GM19467 (cell line): Measurements from ENCODE around the gene MBP.

Source experiments
- ATAC-seq: cut with Tn5 transposase; IDR thresholded peaks from one replicate; pipeline ENCODE4 v1.9.1; 2021; ENCODE audit warnings: mild to moderate bottlenecking, moderate library complexity; ENCODE audit not compliant: unreplicated experiment

Gene MBP

GRCh38 chr18:77135339-77136075 is 2.9 kb upstream of the MBP start:
- no peak for ATAC-seq

DNA sequence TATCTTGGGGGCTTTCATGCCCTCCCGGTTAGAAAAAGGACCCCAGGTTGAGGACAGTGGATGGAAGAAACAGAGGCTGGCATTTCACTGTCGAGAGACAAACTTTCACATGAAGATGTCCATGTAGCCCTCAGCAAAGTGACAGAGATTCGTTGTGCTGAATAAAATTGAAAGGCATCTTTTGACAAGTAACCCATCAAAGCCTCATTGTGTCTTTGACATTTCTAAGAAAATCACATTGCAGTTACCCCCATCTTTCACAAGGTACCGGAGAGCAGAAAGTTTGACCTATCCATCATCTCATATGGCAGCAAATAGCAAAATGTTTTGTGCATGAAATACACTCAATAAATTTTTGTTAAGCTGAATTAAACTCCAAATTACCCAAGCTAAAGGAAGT is 2.0 kb upstream of the MBP start:
- no peak for ATAC-seq

- ATAC-seq, result no peak
These were observed 1.4 kb upstream of the MBP start for GRCh38 chr18:77133835-77134496.

DNA sequence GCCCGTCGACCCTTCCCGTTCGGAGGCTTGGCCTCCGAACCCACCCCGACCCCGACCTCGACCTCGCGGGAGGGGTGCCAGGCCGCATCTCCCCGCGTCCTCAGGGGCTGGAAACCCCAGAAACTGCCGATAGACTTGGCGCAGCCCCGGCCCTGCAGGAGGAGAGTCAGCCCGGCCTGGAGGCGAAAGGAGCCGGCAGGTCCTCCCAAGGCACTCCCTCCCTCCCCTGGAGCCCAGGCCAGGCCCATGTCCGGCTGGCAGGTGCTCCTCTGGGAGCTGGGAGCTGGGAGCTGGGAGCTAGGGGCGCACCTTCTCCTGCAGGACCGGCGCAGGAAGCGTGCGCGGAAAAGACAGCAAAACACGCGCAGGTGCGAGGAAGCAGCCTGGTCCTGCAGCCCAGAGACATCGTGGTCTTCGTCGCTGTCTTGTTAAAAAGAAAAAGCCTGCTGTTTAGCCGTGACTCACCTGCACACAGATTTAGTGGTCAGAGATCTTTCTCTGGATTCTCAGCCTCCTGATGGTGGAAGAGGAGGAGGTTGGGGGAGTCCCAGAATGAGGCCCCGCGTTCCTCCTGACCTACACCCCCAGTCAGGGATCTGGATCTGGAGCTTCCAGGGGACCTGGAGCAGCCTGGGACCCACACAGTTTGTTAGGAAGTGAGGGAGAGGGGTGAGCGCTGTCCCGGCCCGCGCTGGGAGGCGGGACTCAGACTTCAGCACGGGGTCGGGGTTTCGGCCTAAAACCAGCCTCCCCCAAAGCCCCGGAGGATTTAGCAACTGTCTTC is 660 bp upstream of the MBP start:
- ATAC-seq, result no peak

DNA sequence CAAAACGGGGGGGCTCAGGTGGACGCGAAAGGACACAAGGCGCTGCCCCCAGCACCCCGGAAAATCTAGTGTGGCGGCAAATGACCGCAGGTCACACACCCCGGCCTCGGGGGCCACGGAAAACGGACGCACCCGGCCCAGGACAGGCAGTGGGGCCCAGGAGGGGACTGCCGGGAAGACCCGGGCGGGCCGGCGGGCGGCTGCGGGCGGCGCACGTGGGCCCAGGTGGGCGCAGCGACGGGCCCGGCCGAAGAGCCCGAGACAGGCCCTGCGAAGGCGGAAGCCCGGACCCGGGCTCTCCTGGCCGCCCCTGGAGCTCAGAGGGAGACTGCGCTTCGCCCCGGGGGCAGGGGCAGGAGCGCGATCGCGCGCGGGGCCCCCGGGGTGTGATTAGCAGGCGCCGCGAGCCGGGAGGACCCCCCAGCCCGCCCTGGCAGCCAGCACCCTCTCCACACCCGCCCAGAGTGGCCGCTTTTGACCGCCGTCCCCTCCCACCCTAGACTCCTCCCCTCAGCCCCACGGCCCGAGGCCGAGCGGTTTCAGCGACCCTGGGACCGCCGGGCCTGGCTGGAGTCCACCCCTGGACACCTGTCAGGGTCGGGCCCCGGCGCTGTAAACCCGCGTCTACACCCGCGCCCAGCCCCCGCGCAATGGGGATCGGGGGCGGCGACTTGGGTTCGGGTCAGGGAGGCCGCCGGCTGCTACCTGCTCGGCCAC is 773 bp downstream of the MBP start:
- ATAC-seq, result peak; percentile 43

- no peak for ATAC-seq
These were observed 1.4 kb downstream of the MBP start for GRCh38 chr18:77131100-77131651.

DNA sequence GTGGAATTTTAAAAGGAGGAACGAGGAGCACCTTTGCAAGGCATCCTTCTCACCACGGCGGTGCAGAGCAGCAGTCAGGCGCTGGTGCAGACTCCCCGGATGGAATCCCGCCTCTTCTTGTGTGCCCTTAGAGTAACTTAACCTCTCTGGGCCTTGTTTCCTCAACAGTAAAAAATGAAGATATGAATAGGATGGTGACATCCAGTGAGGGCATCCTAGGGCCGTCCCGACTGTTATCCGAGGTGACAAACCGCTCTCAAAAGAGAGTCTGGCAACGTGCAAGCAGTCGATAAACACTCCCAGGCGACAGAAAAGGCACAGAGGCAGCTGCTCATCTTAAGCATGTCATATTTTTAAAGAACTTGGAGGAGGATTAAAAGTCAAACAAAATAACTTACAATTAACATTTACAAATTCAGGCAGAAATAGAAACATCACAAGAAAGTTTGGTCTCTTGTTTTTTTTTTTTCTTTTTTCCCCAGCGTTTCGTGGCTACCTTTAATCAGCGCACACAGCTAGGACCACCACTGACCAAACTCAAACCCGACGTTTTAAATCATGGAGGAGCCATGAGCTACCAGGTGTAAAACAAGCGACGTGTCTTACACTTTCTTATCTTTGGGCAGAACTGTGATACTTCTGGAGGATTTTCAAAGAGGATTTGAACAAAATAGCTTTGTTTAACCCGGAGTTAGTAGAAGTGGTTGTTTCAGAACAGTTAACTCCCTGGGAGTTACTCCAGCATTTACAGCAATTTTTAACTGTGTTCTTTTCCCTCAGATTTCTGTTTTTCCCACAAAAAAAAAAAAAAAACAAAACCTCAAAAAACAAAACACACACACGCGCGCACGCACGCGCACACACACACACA is 2.1 kb downstream of the MBP start:
- no peak for ATAC-seq

- no peak for ATAC-seq
These were observed 3.4 kb downstream of the MBP start for GRCh38 chr18:77129150-77129551.

DNA sequence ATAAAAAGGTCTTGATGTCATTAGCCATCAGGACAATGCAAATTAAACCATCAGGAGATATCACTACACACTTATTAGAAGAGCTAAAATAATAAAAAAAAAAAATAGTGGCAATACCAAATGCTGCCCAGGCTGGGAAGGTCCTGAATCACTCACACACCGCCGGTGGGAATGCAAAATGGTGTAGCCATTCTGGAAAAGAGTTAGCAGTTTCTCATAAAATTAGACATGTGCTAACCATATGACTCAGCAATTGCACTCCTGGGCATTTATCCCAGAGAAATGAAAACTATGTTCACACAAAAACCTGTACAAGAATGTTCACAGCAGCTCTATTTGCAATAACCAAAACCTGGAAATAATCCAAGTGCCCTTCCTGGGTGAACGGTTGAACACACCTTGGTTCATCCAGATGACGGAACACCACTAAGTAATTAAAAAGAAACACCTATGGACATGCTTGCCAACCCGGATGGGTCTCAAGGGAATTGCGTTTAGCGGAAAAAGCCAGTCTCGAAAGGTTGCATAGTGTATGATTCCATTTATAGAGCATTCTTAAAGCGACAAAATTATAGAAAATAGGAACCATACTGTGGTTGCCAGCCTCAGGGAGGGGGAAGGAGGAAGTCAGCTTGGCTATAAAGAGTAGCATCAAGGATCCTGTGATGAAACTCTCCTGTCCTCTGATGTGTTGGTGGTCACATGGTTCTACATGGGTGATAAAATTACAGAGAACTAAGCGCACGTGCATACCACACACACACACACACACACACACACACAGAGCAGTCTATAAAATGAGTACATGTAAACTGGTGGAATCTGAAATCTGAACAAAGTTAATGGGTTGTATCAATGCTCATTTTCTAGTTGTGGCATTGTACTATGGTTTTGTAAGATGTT is 4.6 kb downstream of the MBP start:
- ATAC-seq, result peak; percentile 33

- peak; percentile 52 for ATAC-seq
These were observed 8.1 kb downstream of the MBP start for GRCh38 chr18:77124452-77124922.

DNA sequence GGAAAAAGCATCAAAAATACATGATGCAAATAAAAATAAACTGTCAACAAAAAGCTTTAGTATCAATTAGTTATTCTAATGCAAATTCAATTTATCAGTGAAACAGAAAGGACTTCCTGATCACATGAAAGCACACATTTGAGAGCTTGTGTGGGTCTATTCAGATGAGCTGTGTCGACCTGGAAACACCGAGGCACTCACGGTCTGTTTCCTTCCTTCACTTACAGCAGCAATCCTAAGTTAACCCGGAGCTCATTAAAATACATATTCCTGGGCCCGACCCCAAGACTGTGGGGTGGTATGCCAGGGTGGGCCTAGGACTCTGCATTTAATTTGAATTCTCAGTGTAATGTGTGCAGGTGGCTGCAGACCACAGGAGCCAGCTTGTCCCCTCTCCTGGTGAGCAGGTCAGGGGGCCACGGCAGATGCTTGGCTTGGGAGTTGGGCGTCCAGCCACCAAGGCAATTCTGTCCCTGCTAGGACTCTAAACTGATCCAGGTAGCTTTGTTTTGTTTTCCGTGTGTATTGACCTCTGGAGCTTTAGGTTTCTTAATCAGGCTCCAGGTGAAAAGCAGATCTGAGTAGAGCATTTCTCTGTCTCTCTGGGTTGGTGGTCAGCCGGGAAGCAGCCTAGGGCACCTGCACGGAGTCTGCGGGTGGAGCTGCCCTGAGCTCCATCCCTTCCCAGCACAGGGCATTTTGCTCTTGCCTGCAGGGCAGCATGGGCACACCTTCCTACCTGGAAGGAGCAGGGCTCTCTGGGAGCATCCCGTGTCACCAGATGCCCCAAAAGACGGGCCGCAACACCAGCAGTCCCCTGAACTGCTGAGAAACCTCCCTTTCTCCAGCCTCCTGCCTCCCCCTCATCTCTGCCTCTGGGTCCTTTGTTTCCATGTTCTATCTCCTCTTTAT is 9.0 kb downstream of the MBP start:
- no peak for ATAC-seq

GRCh38 chr18:77121523-77121922 is 11.1 kb downstream of the MBP start:
- ATAC-seq, result no peak

DNA sequence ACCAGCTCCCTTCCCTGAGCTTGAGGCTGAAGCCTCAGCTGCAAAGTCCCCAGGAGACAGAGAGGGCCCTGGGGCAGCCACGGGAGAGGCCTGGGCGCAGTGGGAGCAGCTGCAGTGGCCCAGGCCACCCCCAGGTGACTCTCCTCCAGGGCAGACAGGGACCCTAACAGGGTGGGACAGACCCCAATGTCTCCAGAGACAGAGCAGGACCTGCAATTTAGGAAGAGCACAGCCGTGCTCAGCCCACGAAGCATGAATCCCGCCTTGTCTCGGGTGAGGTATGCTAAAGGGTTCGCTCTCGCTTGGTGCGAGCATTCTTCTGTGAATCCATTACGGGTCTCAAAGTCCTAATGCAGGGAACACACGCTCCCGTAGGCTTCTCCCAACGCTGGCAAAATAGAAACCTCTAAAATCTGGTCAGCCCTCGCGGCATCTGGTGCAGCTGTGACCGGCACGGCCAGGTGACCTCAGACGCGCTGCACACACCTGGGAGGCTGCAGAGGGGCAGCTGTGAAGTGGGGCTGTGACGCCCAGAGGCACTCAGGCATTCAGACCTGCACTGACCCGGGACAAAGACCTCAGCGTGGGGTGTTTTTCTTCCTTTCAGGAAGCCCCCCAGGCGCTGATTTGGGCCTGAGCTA is 12.6 kb downstream of the MBP start:
- ATAC-seq, result no peak

DNA sequence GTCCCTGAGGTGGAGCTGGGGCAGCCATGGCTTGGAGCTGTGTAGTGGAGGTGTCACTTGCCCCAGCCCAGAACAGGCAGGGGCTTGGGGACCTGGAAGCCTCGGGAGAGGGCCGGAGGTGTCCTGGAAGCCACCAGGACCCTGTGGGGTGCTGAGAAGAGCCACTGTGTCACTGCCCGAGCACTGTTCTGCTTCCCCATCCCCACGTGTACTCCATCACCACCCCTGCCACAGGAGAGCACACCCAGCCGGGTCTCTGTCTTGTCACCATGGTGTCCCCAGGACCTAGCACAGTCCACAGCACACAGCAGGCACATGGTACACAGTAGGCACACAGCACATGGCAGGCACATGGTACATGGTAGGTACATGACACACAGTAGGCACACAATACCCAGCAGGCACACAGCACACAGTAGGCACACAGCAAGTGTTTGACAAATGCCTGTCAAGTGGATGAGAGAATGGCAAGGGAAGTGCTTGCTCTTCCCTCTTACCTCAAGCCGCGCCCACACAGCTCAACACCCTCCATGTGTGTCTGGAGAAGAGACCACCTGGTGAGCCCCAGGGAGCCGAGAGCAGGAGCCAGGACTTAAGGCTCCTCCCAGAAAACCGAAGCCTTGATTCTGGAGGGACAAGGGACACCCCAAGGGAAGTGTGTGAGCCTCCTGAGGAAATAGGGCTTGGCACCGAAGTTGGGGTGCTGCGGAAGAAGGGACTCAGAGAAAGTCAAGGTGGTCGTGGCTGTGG is 13.3 kb downstream of the MBP start:
- ATAC-seq, result no peak

DNA sequence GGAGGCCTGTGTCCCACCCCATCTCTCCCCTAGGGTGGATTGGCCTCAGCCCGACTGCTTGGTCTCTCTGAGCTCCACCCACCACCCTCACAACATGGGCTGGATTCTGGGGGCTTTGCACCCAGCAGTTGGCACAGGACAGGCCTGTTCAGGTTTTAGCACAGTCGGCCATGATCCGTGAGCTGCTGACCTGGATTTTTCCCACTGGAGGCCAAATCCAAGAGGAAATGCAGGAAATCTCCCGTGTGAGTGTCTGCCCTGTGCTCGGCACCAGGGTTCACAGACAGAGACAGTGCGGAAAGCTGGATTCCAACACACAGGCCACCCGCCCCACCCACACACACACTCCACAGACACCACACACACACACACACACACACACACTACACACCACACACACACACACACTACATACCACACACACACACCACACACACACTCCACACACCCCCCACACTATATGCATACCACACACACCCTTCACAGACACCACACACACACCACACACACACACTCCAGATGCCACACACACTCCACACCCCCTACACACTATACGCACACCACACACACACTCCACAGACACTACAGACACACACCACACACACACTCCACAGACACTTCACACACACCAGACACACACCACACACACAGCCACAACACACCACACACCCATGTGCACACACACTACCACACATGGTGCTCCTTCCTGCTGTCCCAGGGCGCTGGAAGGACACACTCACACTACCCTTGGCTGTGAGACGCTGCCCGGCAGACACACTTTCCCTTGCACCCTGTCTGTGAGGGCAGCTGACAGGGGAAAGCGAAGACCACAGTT is 14.1 kb downstream of the MBP start:
- no peak for ATAC-seq
